Stimulated activated CD8-positive, alpha-beta memory T cell treated with anti-CD3 and anti-CD28 coated beads, Interleukin-7, amount 100 ng/mL, for 48 hours (primary cell): ENCODE results near the gene GTF2I.
A peak's percentile ranks its signal among the peaks of the same experiment; 100 is the strongest.
"Not testable (repeated sequence)": the region's sequence is repeated elsewhere in the genome, so short reads cannot be mapped to it uniquely, and the experiment has no call there.

Experiments
- DNase-seq, 2 donors: peaks; one replicate each; pipeline ENCODE4 v3.0.0-alpha.2; 2020; ENCODE audit warnings: low read depth in 1 of 2; ENCODE audit errors: extremely low read depth in 1 of 2

The GTF2I gene

DNA sequence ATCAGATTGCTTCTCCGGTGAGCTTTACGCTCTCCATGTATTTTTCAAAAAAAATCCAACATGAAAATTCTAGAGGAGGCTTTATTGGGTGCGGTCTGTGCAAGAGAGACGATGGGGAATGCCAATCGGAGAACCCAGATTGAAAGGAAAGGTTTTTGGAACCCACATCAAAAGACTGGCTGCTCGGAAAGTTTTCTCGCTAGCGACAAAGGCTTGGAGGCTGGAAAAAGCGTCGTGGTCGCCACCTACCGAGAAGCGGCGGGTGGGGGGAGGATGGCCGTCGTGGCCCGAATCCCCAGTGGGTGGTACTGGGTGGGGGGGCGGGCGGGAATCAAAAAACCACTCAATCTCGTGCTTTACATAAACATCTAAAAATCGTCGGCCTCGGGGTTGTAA is 1.1 kb upstream of the GTF2I start:
- DNase-seq = peak in 1 of 2 donors; percentile 37

DNA sequence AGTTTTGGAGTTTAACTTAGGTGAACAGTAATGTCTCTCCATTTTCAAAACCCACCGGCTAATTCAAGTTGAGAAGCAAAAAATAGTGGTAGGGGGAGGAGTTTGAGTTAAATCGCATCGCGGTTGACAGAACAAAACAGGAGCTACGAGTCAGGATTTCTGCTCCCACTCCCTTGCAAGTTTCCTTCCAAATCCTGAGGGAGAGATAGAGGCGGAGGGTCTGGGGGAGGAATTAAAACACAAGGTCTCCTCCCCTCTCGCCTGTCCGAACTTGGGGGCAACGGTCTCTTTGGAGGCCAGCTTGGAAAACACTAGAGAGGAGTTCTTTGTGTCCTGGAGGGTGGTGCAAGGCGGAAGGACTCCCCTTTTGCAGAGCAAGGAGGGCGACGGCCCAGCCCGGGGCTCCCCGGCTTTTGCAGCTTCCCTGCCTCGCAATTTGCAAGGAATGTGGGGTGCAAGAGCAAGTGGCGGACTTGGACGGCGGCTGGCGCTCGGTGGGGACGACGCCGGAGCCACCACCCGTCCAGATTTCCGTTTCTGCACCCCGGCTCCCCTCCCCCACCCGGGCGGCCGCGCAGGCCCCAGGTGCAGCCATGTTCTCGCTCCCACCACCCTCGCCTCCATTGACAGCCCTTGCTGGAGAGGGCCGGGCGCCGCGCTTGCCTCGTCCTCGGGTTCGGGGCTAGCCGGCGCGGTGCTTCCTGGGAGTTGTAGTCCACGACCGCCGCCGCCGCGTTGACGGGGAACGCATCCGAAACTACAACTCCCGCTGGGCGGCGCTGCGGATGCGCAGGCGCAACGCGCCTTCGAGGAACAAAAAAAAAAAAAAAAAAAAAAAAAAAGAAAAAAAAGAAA is 454 bp upstream of the GTF2I start:
- peak; percentile 98 to 99 for DNase-seq

DNA sequence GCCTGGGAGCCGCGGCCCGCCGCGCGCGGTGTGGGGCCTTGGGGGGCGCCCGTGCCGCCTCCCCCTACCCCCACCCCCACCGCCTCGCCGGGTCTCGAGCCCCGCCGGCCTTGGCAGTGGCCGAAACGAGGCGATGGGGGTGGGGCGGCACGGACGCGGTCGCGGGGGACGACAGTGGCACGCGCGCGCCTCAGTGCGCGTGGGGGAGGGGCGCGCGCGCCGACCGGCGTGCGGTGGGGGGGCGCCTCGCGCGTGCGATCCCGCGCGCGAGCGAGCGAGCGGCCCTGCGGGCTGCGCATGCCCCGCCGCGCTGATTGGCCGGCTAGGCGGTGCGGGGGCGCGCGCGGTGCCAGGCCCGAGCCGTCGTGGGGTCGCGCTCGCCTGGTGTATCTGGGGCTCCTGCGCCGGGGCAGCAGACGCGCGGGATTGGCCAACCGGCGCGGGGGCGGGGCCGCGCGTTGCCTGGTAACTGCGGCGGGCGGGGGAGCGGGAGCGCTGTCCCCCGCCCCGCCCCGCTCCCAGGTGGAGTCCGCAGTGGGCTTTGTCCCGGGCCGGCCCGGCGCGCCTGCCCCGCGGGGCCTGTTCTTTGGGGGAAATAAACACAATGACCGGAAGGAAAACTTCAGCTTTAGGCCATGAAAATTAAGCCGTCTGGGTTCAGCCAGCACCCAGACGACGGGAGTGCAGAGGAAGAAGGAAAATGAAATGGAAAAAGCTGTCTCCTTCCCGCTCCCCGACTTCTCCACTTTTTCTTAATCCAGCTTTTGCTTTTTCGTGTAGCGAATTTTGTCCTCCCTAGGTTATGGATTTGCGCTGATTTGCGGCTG is 873 bp downstream of the GTF2I start:
- peak; percentile 86 to 87 for DNase-seq

DNA sequence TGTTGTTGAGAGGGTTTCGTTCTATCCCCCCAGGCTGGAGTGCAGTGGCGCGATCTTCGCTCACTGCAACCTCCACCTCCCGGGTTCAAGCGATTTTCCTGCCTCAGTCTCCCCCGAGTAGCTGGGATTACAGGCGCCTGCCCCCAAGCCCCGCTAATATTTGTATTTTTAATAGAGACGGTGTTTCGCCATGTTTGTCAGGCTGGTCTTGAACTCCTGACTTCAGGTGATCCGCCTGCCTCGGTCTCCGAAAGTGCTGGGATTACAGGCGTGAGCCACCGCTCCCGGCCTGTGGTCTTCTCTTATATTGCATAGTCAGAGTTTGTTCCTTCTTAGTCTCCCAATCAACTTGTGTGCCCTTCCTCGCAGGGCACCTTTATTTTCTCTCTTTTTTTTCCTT is 2.7 kb downstream of the GTF2I start:
- DNase-seq = not testable (repeated sequence)

DNA sequence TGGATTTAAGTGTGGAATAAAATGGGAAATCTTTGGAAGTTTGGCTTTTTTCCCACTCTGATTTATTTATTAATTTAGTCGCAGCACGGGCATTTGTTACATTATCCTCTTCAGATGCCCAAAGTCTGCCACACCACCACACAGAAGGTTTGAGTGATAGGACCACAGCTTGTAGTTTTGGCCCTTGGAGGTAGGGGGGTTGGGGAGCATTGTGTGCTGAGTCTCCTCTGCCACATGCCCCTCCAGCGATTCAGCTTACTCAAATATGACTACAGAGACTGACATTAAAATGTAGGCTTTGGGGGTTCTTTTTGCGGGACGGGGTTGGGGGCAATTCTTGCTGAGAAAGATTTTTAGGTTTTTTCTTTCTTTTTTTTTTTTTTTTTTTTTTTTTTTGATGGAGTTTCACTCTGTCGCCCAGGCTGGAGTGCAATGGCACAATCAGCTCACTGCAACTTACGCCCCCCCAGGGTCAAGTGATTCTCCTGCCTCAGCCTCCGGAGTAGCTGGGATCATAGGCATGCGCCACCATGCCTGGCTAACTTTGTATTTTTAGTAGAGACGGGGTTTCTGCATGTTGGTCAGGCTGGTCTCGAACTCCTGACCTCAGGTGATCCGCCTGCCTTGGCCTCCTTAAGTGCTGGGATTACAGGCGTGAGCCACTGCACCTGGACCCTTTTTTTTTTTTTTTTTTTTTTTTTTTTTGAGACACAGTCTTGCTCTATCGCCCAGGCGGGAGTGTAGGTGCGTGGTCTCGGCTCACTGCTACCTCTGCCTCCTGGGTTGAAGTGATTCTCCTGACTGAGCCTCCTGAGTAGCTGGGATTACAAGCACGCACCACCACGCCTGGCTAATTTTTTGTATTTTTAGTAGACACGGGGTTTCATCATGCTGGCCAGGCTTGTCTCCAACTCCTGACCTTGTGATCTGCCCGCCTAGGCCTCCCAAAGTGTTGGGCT is 4.6 kb downstream of the GTF2I start:
- not testable (repeated sequence) for DNase-seq

DNA sequence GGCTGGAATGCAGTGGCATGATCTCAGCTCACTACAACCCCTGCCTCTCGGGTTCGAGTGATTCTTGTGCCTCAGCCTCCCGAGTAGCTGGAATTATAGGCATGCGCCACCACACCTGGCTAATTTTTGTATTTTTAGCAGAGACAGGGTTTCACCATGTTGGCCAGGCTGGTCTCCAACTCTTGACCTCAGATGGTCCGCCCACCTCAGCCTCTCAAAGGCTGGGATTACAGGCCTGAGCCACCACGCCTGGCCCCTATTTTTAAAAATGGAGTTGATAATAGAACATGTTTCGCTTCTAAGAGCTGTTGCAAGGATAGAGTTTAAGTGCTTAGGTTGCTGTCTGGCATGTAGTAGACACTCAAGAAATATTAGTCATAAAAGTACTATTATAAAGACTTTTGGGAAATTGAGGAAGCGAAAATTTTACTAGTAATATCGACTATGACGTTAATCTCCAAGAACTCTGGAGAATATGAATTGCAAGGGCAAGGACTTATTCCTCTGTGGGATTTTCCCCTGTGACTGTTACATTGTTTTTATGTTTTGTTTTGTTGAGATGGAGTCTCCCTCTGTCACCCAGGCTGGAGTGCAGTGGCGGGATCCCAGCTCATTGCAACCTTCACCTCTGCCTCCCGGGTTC is 7.9 kb downstream of the GTF2I start:
- DNase-seq = no peak

DNA sequence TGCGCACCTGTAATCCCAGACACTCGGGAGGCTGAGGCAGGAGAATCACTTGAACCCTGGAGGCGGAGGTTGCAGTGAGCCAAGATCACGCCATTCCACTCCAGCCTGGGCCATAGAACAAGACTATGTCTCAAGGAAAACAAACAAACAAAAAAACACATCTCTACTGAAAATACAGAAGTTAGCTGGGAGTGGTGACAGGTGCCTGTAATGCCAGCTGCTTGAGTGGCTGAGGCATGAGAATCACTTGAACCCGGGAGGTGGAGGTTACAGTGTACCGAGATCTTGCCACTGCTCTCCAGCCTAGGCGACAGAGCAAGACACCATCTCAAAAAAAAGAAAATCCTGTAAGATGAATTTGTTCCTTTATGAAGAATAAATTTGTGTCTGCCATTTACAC is 9.5 kb downstream of the GTF2I start:
- DNase-seq = not testable (repeated sequence)

DNA sequence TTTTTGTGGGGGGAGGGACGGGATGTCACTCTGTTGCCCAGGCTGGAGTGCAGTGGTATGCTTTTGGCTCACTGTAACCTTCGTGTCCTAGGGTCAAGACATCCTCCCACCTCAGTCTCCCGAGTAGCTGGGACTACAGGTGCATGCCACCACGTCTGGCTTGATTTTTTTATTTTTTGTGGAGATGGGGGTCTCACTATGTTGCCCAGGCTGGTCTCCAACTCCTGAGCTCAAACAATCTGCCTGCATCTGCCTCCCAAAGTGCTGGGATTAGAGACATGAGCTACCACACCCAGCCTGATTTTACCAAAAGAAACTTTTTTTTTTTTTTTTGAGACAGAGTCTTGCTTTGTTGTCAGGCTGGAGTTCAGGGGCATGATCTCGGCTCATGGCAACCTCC is 10.0 kb downstream of the GTF2I start:
- DNase-seq = not testable (repeated sequence)

DNA sequence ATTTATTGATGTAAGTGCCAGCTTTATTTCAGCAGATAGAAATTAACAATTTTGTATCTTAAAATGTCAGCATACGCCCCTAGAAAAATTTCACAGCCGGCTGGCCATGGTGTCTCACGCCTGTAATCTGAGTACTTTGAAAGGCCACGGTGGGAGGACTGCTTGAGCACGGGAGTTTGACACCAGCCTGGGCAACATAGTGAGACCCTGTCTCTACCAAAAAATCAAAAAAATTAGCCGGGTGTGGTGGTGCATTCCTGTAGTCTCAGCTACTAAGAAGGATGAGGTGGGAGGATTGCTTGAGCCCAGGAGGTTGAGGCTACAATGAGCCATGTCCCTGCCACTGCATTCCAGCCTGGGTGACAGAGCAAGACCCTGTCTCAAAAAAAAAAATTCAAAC is 14.1 kb downstream of the GTF2I start:
- no peak for DNase-seq

DNA sequence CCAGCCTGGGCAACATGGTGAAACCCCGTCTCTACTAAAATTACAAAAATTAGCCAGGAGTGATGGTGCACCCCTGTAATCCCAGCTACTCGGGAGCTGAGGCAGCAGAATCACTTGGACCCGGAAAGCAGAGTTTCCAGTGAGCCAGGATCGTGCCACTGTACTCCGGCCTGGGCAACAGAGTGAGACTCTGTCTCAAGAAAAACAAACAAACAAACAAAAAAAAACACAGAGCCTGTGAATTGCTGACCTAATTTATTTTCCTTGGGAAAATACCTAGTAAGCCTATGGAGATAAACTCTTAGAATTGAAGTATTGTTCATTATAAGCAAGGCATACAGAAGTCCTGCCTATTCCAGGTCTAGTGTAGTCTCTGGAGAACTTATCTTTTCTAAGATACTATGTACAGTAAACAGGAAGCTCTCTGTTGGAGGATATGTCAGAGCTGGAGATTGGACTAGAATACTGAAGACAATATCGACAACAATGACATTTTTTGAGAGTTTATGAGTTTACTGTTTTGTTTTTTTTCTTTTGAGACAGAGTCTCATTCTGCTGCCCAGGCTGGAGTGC is 14.9 kb downstream of the GTF2I start:
- no peak for DNase-seq

DNA sequence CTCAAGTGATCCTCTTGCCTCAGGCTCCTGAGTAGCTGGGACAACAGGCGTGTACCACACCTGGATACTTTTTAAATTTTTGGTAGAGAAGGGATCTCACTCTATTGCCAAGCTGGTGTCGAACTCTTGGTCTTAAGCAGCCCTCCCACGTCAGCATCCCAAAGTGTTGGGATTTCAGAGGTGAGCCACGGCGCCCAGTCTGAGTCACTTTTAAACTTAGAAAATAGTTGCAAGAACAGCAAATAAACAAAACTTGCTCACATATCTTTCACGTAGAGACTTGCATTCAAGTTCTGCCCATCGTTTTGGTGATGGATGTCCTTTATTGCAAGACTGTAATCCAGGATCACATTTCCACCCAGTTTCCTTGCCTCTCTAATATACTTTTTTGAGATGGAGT is 16.6 kb downstream of the GTF2I start:
- DNase-seq = no peak

DNA sequence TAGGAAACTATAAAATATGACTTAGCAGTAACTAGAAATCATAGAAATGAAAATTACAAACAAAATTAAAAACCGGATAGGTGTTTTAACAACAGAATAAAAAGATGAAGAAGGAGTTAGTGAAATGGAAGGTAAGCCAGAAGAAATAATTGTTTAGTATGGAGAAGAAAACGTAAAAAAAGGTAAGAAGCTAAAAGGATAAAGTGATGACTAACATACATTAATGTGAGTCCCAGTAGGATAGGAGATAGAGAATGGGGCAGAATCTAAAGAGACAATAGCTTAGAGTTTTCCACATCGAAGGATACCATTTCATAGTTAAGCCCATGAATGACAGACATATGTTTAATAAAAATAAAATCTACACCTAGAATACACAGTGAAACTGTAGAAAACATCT is 25.3 kb downstream of the GTF2I start:
- DNase-seq = no peak

DNA sequence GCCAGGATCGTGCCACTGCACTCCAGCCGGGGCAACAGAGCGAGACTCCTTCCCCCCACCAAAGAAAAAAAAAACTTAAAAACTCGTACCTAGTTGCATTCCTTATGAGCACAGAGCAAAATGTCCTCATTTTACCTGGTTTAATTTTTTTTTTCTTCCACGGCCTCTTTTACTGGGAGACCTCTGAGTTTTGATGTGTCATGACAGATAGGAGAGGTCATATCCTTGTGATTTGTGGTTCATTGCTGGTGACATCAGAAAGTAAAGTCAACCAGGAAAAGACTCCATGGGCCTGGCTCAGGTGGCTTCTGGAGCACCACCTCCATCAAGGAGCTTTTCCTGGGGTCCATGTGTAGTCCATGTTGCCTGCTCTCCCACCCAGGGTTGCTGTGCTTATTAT is 26.3 kb downstream of the GTF2I start:
- DNase-seq = no peak

DNA sequence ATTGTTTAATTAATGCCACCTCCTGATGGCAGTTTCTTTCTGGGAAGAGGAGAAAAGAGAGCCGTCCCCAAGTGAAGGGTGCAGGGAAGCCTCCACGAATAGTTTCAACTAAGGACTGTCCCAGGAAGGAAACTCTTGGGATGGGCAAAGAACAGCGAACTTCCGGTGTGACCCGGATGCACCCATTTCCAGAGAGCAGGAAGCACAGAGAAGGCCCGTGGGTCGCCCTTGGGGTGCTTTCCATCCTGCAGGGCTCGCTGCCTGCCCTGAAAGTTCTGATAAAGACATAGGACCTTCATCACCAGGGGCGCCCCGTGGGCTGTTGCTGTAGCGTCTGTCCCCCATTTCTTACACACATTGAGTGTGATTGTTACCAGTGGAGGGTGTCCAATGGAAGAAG is 27.0 kb downstream of the GTF2I start:
- no peak for DNase-seq

DNA sequence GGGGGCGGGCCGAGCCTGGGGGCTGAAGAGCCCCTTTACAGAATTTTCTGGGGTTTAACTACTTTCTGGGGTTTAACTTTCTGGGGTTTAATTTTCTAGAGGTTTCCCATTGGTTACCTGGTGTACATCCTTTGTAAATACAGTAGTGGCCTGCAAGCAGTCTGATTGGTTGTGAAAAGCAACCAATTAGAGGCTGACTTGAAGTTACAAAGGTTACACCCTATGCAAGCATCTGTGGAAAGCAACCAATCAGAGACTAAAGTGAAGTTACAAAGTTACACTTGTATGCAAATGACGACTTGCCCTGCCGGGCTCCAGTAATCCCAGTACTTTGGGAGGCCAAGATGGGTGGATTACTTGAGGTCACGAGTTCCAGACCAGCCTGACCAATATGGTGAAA is 27.4 kb downstream of the GTF2I start:
- DNase-seq = no peak

DNA sequence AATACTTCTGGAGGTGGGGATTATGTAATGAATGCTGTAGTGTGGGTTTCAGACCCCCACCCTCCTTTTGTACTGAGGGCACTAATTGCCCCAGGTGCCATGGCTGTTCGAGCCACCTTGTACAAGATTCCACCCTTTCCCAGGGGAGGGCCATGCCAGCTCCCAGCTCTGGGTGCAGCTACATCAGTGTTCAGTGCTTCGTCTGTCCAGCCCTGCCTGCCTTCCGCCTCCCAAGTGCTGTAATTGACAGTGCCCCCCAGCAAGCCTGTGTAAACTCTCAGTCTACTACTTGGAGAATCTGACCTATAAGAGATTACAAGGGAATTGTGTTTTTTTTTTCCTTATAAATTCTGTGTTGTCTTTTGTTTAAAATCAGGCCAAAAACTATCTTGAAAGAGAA is 33.0 kb downstream of the GTF2I start:
- no peak for DNase-seq

DNA sequence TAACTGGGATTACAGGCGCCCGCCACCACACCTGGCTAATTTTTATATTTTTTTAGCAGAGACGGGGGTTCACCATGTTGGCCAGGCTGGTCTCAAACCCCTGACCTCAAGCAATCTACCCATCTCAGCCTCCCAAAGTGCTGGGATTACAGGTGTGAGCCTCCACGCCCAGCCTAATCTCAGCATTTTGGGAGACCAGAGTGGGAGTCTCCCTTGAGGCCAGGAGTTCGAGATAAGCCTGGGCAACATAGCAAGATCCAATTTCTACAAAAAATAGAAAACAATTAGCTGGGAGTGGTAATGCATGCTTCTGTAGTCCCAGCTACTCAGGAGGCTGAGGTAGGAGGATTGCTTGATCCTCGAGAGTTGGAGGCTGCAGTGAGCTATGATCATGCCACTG is 46.9 kb downstream of the GTF2I start:
- DNase-seq = not testable (repeated sequence)

DNA sequence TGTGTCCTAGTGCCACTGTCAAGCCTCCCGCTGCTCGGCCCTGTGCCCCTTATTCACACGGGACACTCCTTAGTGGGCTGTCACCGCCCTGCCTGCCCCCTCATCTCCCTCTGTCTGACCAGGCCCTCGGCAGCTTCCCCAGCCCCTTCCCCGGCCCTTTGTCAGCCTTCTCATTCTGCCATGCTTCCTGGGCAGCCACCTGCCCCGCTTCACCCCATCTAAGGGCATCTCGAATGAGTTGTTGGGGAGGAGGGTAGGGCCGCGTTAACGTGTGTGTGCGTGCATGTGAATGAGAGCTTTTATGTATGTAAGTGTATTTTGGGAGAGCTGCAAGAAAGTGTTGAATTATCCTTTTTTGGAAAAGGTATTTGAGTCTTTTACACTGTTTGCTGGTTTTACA is 49.7 kb downstream of the GTF2I start:
- DNase-seq = no peak

DNA sequence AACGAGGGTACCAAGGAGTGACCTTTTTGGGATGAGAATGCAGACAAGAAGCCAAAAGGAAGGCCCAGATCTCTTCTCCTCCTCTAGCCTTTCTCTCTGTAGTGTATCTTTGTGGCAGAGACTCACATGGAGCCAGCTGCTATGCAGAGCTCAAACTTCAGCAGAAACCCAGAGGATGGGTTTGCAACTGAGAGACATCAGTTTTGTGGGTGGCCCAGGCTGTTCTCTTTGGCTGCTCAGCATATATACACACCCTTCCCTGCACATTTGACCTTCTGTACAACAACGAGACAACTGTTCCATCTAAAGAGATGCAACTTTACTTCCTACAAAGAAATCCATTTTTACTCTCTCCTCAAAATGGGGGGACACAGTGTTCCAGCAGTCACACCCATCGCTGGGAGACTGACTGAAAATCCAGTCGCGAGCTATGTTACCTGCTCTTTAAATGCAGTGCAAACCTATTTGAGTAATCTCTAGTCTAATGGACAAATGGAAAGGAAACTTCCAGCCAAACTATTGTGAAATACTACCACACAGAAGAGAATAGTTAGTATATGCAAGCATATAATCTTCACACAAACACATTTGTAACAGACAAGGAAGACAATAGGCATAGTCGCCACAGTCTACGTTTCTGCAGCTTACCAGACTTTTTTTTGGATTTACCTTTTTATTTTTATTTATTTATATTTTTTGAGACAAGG is 51.2 kb downstream of the GTF2I start:
- DNase-seq = no peak
